MCF 10A (cell line): ENCODE results near the gene LSM14A. TPM values are rescaled to one million over a fixed set of nuclear protein-coding genes. Genes with fewer than 3 reads are reported as not detected.
"Not testable (repeated sequence)": the region's sequence is repeated elsewhere in the genome, so short reads cannot be mapped to it uniquely, and the experiment has no call there.

Experiments
- BruUV-seq: library from RNA; stranded (reverse); fragments of 400-500 nt; replicated peaks from 2 replicates; lab custom pipeline; 2021; lab: Mats Ljungman, UMichigan
- CTCF ChIA-PET: fragments of 300-600 bp; sonication (Branson Sonifier 250); formaldehyde crosslinking; extraction: SDS; loops from one replicate; lab custom pipeline; 2021; ENCODE audit warnings: antibody characterized with exemption, inconsistent platforms; lab: Yijun Ruan, JAX
- POLR2A ChIA-PET: fragments of 300-600, 350-650 bp; sonication (Branson Sonifier 250); formaldehyde crosslinking; extraction: SDS; loops from one replicate; lab custom pipeline; 2020; ENCODE audit warnings: antibody characterized with exemption, inconsistent platforms; lab: Yijun Ruan, JAX
- DNase-seq: peaks from one replicate; pipeline ENCODE4 v3.0.0-alpha.2; 2018; ENCODE audit not compliant: unreplicated experiment
- H3K27ac Mint-ChIP-seq: one replicate; pipeline ENCODE4 v1.8.0; 2022; ENCODE audit warnings: mild to moderate bottlenecking, low read depth, mixed read lengths; ENCODE audit not compliant: unreplicated experiment
- H3K27me3 Mint-ChIP-seq: one replicate; pipeline ENCODE4 v1.8.0; 2022; ENCODE audit warnings: mixed read lengths; ENCODE audit not compliant: insufficient read depth, unreplicated experiment
- H3K36me3 Mint-ChIP-seq: one replicate; pipeline ENCODE4 v1.8.0; 2022; ENCODE audit warnings: mild to moderate bottlenecking, moderate library complexity, mixed read lengths; ENCODE audit not compliant: insufficient read depth, unreplicated experiment
- H3K4me1 Mint-ChIP-seq: one replicate; pipeline ENCODE4 v1.8.0; 2022; ENCODE audit warnings: mixed read lengths; ENCODE audit not compliant: insufficient read depth, unreplicated experiment
- H3K4me3 Mint-ChIP-seq: one replicate; pipeline ENCODE4 v1.8.0; 2022; ENCODE audit warnings: mild to moderate bottlenecking, moderate library complexity, mixed read lengths; ENCODE audit not compliant: unreplicated experiment
- H3K9me3 Mint-ChIP-seq: one replicate; pipeline ENCODE4 v1.8.0; 2022; ENCODE audit warnings: mixed read lengths; ENCODE audit not compliant: unreplicated experiment
- intact Hi-C: fragments of 100-400 bp; cut with micrococcal nuclease; formaldehyde crosslinking; loops from 2 replicates; pipeline ENCODE4 v1.14.1; 2022
- total RNA-seq: library from RNA; stranded (reverse); gene quantifications from 2 replicates; pipeline ENCODE4 v1.2.3, GENCODE V29; 2022
- TF ChIP-seq, protein P1 (sequence below): fragments of 200-600 bp; IDR thresholded peaks from one replicate; pipeline ENCODE4 v1.8.0; 2022; ENCODE audit warnings: antibody characterized with exemption, mild to moderate bottlenecking; ENCODE audit not compliant: unreplicated experiment

LSM14A gene
- total RNA-seq, 1 experiment from 2014 or later: 100 TPM

DNA sequence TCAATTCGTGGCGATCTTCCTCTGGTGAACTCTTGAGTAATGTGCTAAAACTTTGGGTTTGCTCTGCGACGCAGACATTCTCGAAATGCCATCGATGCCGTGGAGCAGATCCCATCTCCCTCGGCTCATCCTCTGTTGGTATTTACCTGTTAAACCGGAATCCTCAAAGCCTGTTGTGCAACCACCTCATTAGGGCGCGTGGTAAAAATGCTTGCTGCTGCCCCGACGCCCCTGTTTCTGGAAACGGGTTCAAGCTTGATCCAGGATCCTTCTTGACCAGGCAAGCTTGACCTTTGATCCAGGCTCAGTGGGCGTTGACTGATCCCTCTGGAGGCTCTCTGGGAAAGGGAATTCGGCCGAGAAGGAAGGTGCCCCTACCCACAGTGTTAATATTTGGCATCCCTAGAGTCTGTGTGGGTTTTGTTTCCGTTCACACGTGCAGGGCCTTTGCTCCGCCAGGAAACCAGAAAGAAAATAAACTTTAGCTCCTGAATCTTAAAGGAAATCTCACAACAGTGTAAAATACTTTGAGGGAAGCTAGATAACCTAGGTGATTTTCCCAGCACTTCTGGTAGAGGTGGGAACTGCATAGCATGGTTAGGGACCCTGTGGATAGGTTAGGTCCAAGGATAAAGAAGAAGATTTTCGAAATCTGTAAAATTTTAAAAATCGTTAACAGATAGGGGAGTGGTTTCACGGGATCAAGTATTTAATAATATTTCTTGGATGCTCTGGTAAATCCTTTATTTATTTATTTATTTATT is 1.1 kb downstream of the LSM14A start:
- intact Hi-C loops: loop anchor here (2.0 kb wide), 1 partner anchor 47 kb away; no protein-coding TSS in a partner anchor
- Mint-ChIP-seq H3K4me1 (peaks cover 19% of the 10 kb centered on the region), H3K27ac (peak overlapping the region; percentile 96), H3K4me3 (peak overlapping the region; percentile 86), H3K9me3 (no peaks in the 10 kb centered on the region), H3K27me3 (peaks cover 8% of the 10 kb centered on the region), H3K36me3 (peaks cover 44% of the 10 kb centered on the region)
- DNase-seq: peak; percentile 57
- ChIA-PET CTCF (interaction anchor here (1.0 to 1.6 kb wide), 4 partner anchors 15 to 173 kb away, joined by 3 to 6 read pairs (median 4); no protein-coding TSS in a partner anchor), POLR2A (interaction anchor here (0.6 to 2.9 kb wide), 15 partner anchors 12 to 871 kb away, joined by 3 to 11 read pairs (median 5); partner anchors contain the start of genes CEBPA and UBA2)
- TF ChIP-seq, protein P1, sequence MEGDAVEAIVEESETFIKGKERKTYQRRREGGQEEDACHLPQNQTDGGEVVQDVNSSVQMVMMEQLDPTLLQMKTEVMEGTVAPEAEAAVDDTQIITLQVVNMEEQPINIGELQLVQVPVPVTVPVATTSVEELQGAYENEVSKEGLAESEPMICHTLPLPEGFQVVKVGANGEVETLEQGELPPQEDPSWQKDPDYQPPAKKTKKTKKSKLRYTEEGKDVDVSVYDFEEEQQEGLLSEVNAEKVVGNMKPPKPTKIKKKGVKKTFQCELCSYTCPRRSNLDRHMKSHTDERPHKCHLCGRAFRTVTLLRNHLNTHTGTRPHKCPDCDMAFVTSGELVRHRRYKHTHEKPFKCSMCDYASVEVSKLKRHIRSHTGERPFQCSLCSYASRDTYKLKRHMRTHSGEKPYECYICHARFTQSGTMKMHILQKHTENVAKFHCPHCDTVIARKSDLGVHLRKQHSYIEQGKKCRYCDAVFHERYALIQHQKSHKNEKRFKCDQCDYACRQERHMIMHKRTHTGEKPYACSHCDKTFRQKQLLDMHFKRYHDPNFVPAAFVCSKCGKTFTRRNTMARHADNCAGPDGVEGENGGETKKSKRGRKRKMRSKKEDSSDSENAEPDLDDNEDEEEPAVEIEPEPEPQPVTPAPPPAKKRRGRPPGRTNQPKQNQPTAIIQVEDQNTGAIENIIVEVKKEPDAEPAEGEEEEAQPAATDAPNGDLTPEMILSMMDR: no peak
- TSS peak; percentile 38 for BruUV-seq

DNA sequence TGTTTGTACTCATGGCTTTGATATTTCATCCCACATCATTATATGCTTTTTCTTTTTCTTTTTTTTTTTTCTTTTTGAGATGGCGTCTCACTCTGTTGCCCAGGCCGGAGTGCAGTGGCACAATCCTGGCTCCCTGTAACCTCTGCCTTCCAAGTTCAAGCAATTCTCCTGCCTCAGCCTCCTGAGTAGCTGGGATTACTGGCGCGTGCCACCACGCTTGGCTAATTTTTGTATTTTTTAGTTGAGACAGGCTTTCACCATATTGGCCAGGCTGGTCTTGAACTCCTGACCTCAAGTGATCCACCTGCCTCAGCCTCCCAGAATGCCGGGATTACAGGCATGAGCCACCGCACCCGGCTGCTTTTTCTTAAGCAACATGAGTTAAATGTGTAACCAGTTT is 2.9 kb downstream of the LSM14A start:
- H3K27ac Mint-ChIP-seq, intact Hi-C loops, DNase-seq, BruUV-seq, H3K27me3 Mint-ChIP-seq, H3K9me3 Mint-ChIP-seq: not testable (repeated sequence)
- Mint-ChIP-seq H3K4me3 (peak overlapping the region; percentile 53), H3K36me3 (peaks cover 38% of the 10 kb centered on the region), H3K4me1 (peaks cover 32% of the 10 kb centered on the region)
- POLR2A ChIA-PET: interaction anchor here (2.9 kb wide), 1 partner anchor 873 kb away, joined by 8 read pairs; the partner anchor contains the start of gene CEBPA
- CTCF ChIA-PET: interaction anchor here (0.5 to 1.3 kb wide), 2 partner anchors 10 to 40 kb away, joined by 3 read pairs; no protein-coding TSS in a partner anchor

DNA sequence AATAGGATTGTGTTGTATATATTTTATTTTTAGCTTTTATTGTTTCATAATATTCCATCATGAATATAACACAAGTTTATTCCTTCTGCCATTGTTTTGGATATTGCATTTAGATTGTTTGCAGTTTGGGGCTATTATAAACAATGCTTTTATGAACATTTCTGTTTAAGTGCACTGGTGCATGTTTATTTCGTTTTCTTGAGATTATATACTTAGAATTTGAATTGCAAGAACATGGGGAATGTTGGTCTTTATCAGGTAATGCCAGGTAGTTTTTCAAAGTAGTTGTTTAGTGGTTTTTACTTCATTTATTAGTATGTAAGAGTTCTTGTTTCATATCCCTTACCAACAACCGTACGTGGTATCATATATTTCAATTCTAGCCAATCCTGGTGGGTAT is 4.3 kb downstream of the LSM14A start:
- H3K27ac Mint-ChIP-seq: no peak overlapping the region
- CTCF ChIA-PET: interaction anchor here (0.7 to 0.9 kb wide), 2 partner anchors 17 to 44 kb away, joined by 3 to 4 read pairs; no protein-coding TSS in a partner anchor
- TF ChIP-seq, protein P1: no peak
- H3K4me1 Mint-ChIP-seq: peaks cover 41% of the 10 kb centered on the region
- BruUV-seq: no TSS peak
- intact Hi-C loops: no loop called here
- H3K27me3 Mint-ChIP-seq: no peaks in the 10 kb centered on the region
- POLR2A ChIA-PET: interaction anchor here (0.6 to 1.8 kb wide), 7 partner anchors 20 to 874 kb away, joined by 3 to 4 read pairs (median 3); partner anchors contain the start of genes CEBPA and KCTD15
- H3K9me3 Mint-ChIP-seq: no peaks in the 10 kb centered on the region
- no peak overlapping the region for H3K4me3 Mint-ChIP-seq
- DNase-seq: no peak
- H3K36me3 Mint-ChIP-seq: peaks cover 46% of the 10 kb centered on the region

DNA sequence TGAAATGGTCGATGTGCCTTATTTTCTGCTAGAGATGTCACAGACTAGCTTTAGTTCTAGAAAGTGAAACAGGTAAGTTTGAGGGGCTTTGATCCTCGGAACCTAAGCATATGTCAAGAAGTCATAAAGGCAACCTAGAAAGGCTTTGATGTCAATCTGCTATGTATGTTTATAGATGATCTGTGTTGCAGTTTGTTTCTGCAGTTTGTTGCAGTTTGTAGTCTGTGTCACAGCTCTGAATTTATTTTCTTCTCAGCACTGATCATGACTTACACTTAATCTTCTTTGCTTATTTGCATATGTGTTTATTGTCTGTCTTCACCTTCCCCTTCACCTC is 5.9 kb downstream of the LSM14A start:
- ChIA-PET POLR2A (interaction anchor here (1.1 to 1.8 kb wide), 3 partner anchors 9 to 20 kb away, joined by 3 to 4 read pairs (median 4); no protein-coding TSS in a partner anchor), CTCF (interaction anchor here (0.6 to 1.7 kb wide), 6 partner anchors 10 to 160 kb away, joined by 3 to 6 read pairs (median 4); no protein-coding TSS in a partner anchor)
- intact Hi-C loops: no loop called here
- peaks cover 53% of the 10 kb centered on the region for H3K4me1 Mint-ChIP-seq
- no peaks in the 10 kb centered on the region for H3K27me3 Mint-ChIP-seq
- BruUV-seq: no TSS peak
- no peak for DNase-seq
- H3K36me3 Mint-ChIP-seq: peaks cover 54% of the 10 kb centered on the region
- H3K27ac Mint-ChIP-seq: no peak overlapping the region
- H3K9me3 Mint-ChIP-seq: no peaks in the 10 kb centered on the region
- peak overlapping the region; percentile 24 for H3K4me3 Mint-ChIP-seq
- TF ChIP-seq, protein P1: no peak
